Caco-2 (cell line): ENCODE data around the gene GARRE1. TPM values are rescaled to one million over a fixed set of nuclear protein-coding genes. Genes with fewer than 3 reads are reported as not detected.

Source experiments
- BruUV-seq: library from RNA; stranded (reverse); fragments of 400-500 nt; replicated peaks from 2 replicates; lab custom pipeline; 2021; lab: Mats Ljungman, UMichigan
- CTCF ChIA-PET: fragments of 300-600 bp; sonication (Branson Sonifier 250); formaldehyde crosslinking; loops from one replicate; lab custom pipeline; 2022; ENCODE audit warnings: antibody characterized with exemption; lab: Charles Lee
- POLR2A ChIA-PET: fragments of 300-600 bp; sonication (Branson Sonifier 250); formaldehyde crosslinking; loops from one replicate; lab custom pipeline; 2022; ENCODE audit warnings: antibody characterized with exemption; lab: Charles Lee
- DNase-seq, 2 experiments: peaks; one replicate each; pipeline versions ENCODE4 v3.0.0 to v3.0.0-alpha.2; 2020 to 2022
- H3K27me3 ChIP-seq: replicated peaks from 2 replicates; pipeline ENCODE4 v1.6.0; 2011; ENCODE audit warnings: low read length; ENCODE audit not compliant: control insufficient read depth, insufficient read depth
- H3K36me3 ChIP-seq: 2 replicates; pipeline ENCODE4 v1.5.1; 2011; ENCODE audit warnings: low read length; ENCODE audit not compliant: control insufficient read depth, insufficient read depth
- H3K4me1 ChIP-seq: fragments of 250-450 bp; sonication (Bioruptor Pico); 2 replicates; pipeline ENCODE4 v1.5.1; 2020; ENCODE audit warnings: mild to moderate bottlenecking
- H3K4me3 ChIP-seq: 2 replicates; pipeline ENCODE4 v1.5.1; 2011; ENCODE audit warnings: low read depth, mild to moderate bottlenecking, control low read depth, low read length
- H3K9me3 ChIP-seq: fragments of 250-450 bp; sonication (Bioruptor Pico); 2 replicates; pipeline ENCODE4 v1.5.1; 2020; ENCODE audit warnings: mild to moderate bottlenecking, moderate library complexity
- H3K27ac Mint-ChIP-seq: one replicate; pipeline ENCODE4 v1.8.0; 2022; ENCODE audit warnings: mixed read lengths; ENCODE audit not compliant: unreplicated experiment
- H3K27me3 Mint-ChIP-seq: one replicate; pipeline ENCODE4 v1.8.0; 2022; ENCODE audit warnings: mixed read lengths; ENCODE audit not compliant: insufficient read depth, unreplicated experiment
- H3K36me3 Mint-ChIP-seq: one replicate; pipeline ENCODE4 v1.8.0; 2022; ENCODE audit warnings: mild to moderate bottlenecking, mixed read lengths; ENCODE audit not compliant: insufficient read depth, unreplicated experiment
- H3K4me1 Mint-ChIP-seq: one replicate; pipeline ENCODE4 v1.8.0; 2022; ENCODE audit warnings: low read depth, mixed read lengths; ENCODE audit not compliant: unreplicated experiment
- H3K4me3 Mint-ChIP-seq: one replicate; pipeline ENCODE4 v1.8.0; 2022; ENCODE audit warnings: mild to moderate bottlenecking, moderate library complexity, mixed read lengths; ENCODE audit not compliant: unreplicated experiment
- H3K9me3 Mint-ChIP-seq: one replicate; pipeline ENCODE4 v1.8.0; 2022; ENCODE audit warnings: mixed read lengths; ENCODE audit not compliant: unreplicated experiment
- CTCF ChIP-seq, 2 experiments: fragments of 200-600 bp in 1 of 2; IDR thresholded peaks; 1 replicate in 1 of 2; 2 replicates in 1 of 2; pipeline versions ENCODE4 v1.5.1 to v1.8.0; 2011 to 2022; ENCODE audit warnings: antibody characterized with exemption in 1 of 2, control low read depth in 1 of 2, inconsistent platforms in 1 of 2, low read depth in 1 of 2, low read length in 1 of 2, mild to moderate bottlenecking in 1 of 2, moderate library complexity in 1 of 2; ENCODE audit not compliant: insufficient read depth in 1 of 2, severe bottlenecking in 1 of 2, unreplicated experiment in 1 of 2
- intact Hi-C: fragments of 100-400 bp; cut with micrococcal nuclease; formaldehyde crosslinking; loops from one replicate; pipeline ENCODE4 v1.10.0; 2022; ENCODE audit not compliant: unreplicated experiment
- total RNA-seq: library from RNA; stranded (reverse); gene quantifications from 2 replicates; pipeline ENCODE4 v1.2.3, GENCODE V29; 2022

The GARRE1 gene
- total RNA-seq, 1 experiment from 2014 or later, result 20.2 TPM

- H3K36me3 Mint-ChIP-seq, result peaks cover 18% of the 10 kb centered on the region
- no peak overlapping the region for H3K27ac Mint-ChIP-seq
- Histone ChIP-seq H3K4me3 (no peak overlapping the region), H3K36me3 (no peaks in the 10 kb centered on the region; the same call in 1 of the 2 replicates), H3K4me1 (no peaks in the 10 kb centered on the region), H3K9me3 (no peaks in the 10 kb centered on the region), H3K27me3 (no peaks in the 10 kb centered on the region)
- ChIA-PET CTCF (no interaction called here), POLR2A (no interaction called here)
- no peaks in the 10 kb centered on the region for H3K9me3 Mint-ChIP-seq
- no peak for TF ChIP-seq CTCF (IDR thresholded peaks at IDR 0.05; ENCODE audit: insufficient read depth in 1 of 2, low read depth in 1 of 2, low read length in 1 of 2, severe bottlenecking in 1 of 2, unreplicated experiment in 1 of 2)
- H3K27me3 Mint-ChIP-seq, result no peaks in the 10 kb centered on the region
- DNase-seq, result no peak
- H3K4me3 Mint-ChIP-seq, result no peak overlapping the region
- BruUV-seq, result no TSS peak
- intact Hi-C loops, result no loop called here
- no peaks in the 10 kb centered on the region for H3K4me1 Mint-ChIP-seq
Observed at GRCh38 chr19:34282611-34283519, 28.5 kb downstream of the GARRE1 start.

GRCh38 chr19:34284505-34284904 lies 30.2 kb downstream of the GARRE1 start:
- no peaks in the 10 kb centered on the region for H3K4me1 ChIP-seq
- no peak for DNase-seq
- CTCF ChIA-PET, result no interaction called here
- H3K4me3 ChIP-seq, result no peak overlapping the region
- no TSS peak for BruUV-seq
- no peak for TF ChIP-seq CTCF (IDR thresholded peaks at IDR 0.05; ENCODE audit: insufficient read depth in 1 of 2, low read depth in 1 of 2, low read length in 1 of 2, severe bottlenecking in 1 of 2, unreplicated experiment in 1 of 2)
- H3K36me3 ChIP-seq, result no peaks in the 10 kb centered on the region; the same call in 1 of the 2 replicates
- Mint-ChIP-seq H3K4me1 (no peaks in the 10 kb centered on the region), H3K27me3 (no peaks in the 10 kb centered on the region), H3K27ac (no peak overlapping the region), H3K9me3 (no peaks in the 10 kb centered on the region), H3K4me3 (no peak overlapping the region), H3K36me3 (peaks cover 24% of the 10 kb centered on the region)
- no peaks in the 10 kb centered on the region for H3K9me3 ChIP-seq
- intact Hi-C loops, result no loop called here
- POLR2A ChIA-PET, result no interaction called here
- H3K27me3 ChIP-seq, result no peaks in the 10 kb centered on the region

- H3K36me3 Mint-ChIP-seq, result peaks cover 12% of the 10 kb centered on the region
- H3K4me3 ChIP-seq, result no peak overlapping the region
- H3K4me3 Mint-ChIP-seq, result no peak overlapping the region
- no peaks in the 10 kb centered on the region for H3K9me3 ChIP-seq
- H3K9me3 Mint-ChIP-seq, result no peaks in the 10 kb centered on the region
- H3K27me3 ChIP-seq, result no peaks in the 10 kb centered on the region
- TF ChIP-seq CTCF (IDR thresholded peaks at IDR 0.05; ENCODE audit: insufficient read depth in 1 of 2, low read depth in 1 of 2, low read length in 1 of 2, severe bottlenecking in 1 of 2, unreplicated experiment in 1 of 2), result no peak
- no peak overlapping the region for H3K27ac Mint-ChIP-seq
- CTCF ChIA-PET, result no interaction called here
- POLR2A ChIA-PET, result no interaction called here
- no TSS peak for BruUV-seq
- no peaks in the 10 kb centered on the region for H3K27me3 Mint-ChIP-seq
- no peaks in the 10 kb centered on the region for H3K4me1 Mint-ChIP-seq
- no peak for DNase-seq
- no peaks in the 10 kb centered on the region for H3K4me1 ChIP-seq
- intact Hi-C loops, result no loop called here
- no peaks in the 10 kb centered on the region for H3K36me3 ChIP-seq
Observed at GRCh38 chr19:34287662-34288140, 33.3 kb downstream of the GARRE1 start.
